IgD-negative memory B cell (primary cell): ENCODE results near the gene PPHLN1. TPM values are rescaled to one million over a fixed set of nuclear protein-coding genes. Genes with fewer than 3 reads are reported as not detected.

ENCODE experiments used
- H3K27ac Mint-ChIP-seq, 3 donors: one replicate each; pipeline ENCODE4 v1.8.0; 2020 to 2022; ENCODE audit warnings: mild to moderate bottlenecking in 3 of 3, mixed read lengths in 3 of 3, moderate library complexity in 1 of 3
- H3K27me3 Mint-ChIP-seq: one replicate; pipeline ENCODE4 v1.8.0; 2021; ENCODE audit warnings: mixed read lengths
- H3K36me3 Mint-ChIP-seq: one replicate; pipeline ENCODE4 v1.8.0; 2020; ENCODE audit warnings: mild to moderate bottlenecking, mixed read lengths
- H3K4me1 Mint-ChIP-seq, 3 donors: one replicate each; pipeline ENCODE4 v1.8.0; 2020 to 2022; ENCODE audit warnings: mixed read lengths in 3 of 3, mild to moderate bottlenecking in 1 of 3
- H3K4me3 Mint-ChIP-seq, 4 donors: one replicate each; pipeline ENCODE4 v1.8.0; 2020 to 2022; ENCODE audit warnings: mild to moderate bottlenecking in 4 of 4, mixed read lengths in 4 of 4, moderate library complexity in 3 of 4
- H3K9me3 Mint-ChIP-seq, 3 donors: one replicate each; pipeline ENCODE4 v1.8.0; 2020 to 2021; ENCODE audit warnings: mixed read lengths in 3 of 3, mild to moderate bottlenecking in 1 of 3
- polyA plus RNA-seq: library from polyadenylated mRNA; unstranded; fragments of 300-500 nt; fragmentation: Illumina TruSeq; gene quantifications from one replicate; pipeline ENCODE4 v1.2.3, GENCODE V29; 2021

The PPHLN1 gene
- polyA plus RNA-seq, result 114 TPM

- Mint-ChIP-seq H3K4me1 (peaks cover 25 to 45% (median 31%) of the 10 kb centered on the region in 3 donors), H3K9me3 (no peaks in the 10 kb centered on the region), H3K27me3 (no peaks in the 10 kb centered on the region), H3K27ac (peak within 1 kb of the TSS; percentile 96 to 100 (median 99)), H3K4me3 (peak within 1 kb of the TSS; percentile 98 to 100 (median 99)), H3K36me3 (peaks cover 2% of the 10 kb centered on the region)
Measured at GRCh38 chr12:42325653-42326474, at the start of gene PPHLN1, which contains the start of gene ZCRB1. TSS of gene PPHLN1 (plus strand) at chr12:42326167. CDS start at chr12:42335903, 9,736 bp downstream. TSS of gene ZCRB1 (minus strand) at chr12:42326094. CDS start at chr12:42324102, 1,992 bp downstream.

GRCh38 chr12:42277396-42278127, 48.4 kb upstream of the PPHLN1 start:
- Mint-ChIP-seq H3K36me3 (peaks cover 4% of the 10 kb centered on the region), H3K4me1 (no peaks in the 10 kb centered on the region), H3K27me3 (peaks cover 2% of the 10 kb centered on the region), H3K27ac (peak overlapping the region in 1 of 3 donors; percentile 69), H3K4me3 (peak overlapping the region in 1 of 4 donors; percentile 6), H3K9me3 (peaks cover 0 to 2% (median 1%) of the 10 kb centered on the region in 3 donors)

DNA sequence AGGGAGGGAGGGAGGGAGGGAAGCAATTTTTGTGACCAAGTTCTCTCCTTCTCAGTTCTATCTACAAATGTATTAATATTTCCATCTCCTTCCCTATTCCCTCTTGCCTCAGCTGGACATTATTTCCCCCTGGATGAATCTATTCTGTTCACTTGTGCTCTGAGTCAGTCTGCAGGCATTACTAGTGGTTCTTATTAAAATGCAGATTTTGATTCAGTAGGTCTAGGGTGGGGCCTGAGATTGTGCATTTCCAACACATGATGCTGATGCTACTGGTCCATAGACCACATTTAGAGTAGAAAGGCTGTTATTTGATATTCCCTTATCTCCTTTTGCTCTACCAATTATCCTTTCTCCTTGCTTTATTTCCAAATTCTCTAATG, 47.8 kb upstream of the PPHLN1 start:
- peaks cover 2% of the 10 kb centered on the region for H3K27me3 Mint-ChIP-seq
- peaks cover 4% of the 10 kb centered on the region for H3K36me3 Mint-ChIP-seq
- H3K4me1 Mint-ChIP-seq, result no peaks in the 10 kb centered on the region
- no peak overlapping the region for H3K27ac Mint-ChIP-seq
- no peaks in the 10 kb centered on the region for H3K9me3 Mint-ChIP-seq
- no peak overlapping the region for H3K4me3 Mint-ChIP-seq

DNA sequence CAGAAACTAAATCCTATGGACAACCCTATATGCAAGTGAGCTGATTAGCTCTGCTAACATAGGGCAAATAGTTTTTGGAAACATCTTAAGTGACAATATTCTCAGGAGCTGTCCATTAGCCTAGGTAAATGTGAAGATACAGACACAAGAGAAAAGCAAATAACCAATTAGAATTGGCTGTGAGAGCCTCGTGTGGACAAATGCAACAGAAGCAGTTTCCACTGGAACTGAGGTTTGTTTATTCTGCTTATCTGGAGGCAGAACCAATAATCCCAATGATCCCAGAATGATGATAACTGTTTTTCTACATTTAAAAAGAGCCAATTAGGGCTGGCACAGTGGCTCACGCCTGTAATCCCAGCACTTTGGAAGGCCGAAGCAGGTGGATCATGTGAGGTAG, 44.7 kb upstream of the PPHLN1 start:
- Mint-ChIP-seq H3K4me3 (no peak overlapping the region), H3K27ac (no peak overlapping the region), H3K36me3 (peaks cover 2% of the 10 kb centered on the region), H3K4me1 (peaks cover 1 to 8% (median 7%) of the 10 kb centered on the region in 3 donors), H3K9me3 (no peaks in the 10 kb centered on the region), H3K27me3 (peaks cover 2% of the 10 kb centered on the region)

DNA sequence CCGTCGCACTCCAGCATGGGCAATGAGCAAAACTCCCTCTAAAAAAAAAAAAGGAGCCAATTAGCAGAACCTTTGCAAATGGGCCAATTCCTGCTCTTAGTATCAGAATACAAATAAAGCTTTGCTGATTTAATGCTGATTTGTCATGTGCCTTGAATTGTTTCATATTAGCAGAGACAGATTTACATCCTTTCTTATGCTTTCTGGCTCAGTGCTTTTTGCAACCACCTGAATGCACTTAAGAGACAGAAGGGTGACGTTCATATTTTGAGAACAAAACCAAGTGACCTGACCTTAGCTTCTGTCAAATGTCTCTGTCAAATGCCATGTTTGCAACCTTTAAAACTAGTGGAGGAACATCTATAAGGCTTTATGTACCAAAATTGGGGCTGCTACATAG, 44.1 kb upstream of the PPHLN1 start:
- Mint-ChIP-seq H3K4me1 (peaks cover 1 to 8% (median 7%) of the 10 kb centered on the region in 3 donors), H3K9me3 (no peaks in the 10 kb centered on the region), H3K36me3 (no peaks in the 10 kb centered on the region), H3K4me3 (no peak overlapping the region), H3K27ac (no peak overlapping the region), H3K27me3 (peaks cover 2% of the 10 kb centered on the region)

GRCh38 chr12:42282294-42282693, 43.7 kb upstream of the PPHLN1 start:
- Mint-ChIP-seq H3K27me3 (peaks cover 2% of the 10 kb centered on the region), H3K27ac (no peak overlapping the region), H3K4me3 (no peak overlapping the region), H3K36me3 (no peaks in the 10 kb centered on the region), H3K4me1 (peaks cover 1 to 8% (median 7%) of the 10 kb centered on the region in 3 donors), H3K9me3 (no peaks in the 10 kb centered on the region)

GRCh38 chr12:42283739-42284138, 42.2 kb upstream of the PPHLN1 start:
- H3K27ac Mint-ChIP-seq, result no peak overlapping the region
- H3K4me1 Mint-ChIP-seq, result peaks cover 1 to 8% (median 7%) of the 10 kb centered on the region in 3 donors
- peaks cover 0 to 1% (median 0%) of the 10 kb centered on the region in 3 donors for H3K9me3 Mint-ChIP-seq
- peaks cover 3% of the 10 kb centered on the region for H3K36me3 Mint-ChIP-seq
- H3K4me3 Mint-ChIP-seq, result peak overlapping the region in 1 of 4 donors; percentile 2
- peaks cover 1% of the 10 kb centered on the region for H3K27me3 Mint-ChIP-seq

GRCh38 chr12:42284157-42284556, 41.8 kb upstream of the PPHLN1 start:
- H3K27ac Mint-ChIP-seq, result no peak overlapping the region
- peaks cover 3% of the 10 kb centered on the region for H3K36me3 Mint-ChIP-seq
- H3K4me1 Mint-ChIP-seq, result peaks cover 1 to 8% (median 7%) of the 10 kb centered on the region in 3 donors
- H3K9me3 Mint-ChIP-seq, result peaks cover 0 to 1% (median 0%) of the 10 kb centered on the region in 3 donors
- peak overlapping the region in 1 of 4 donors; percentile 2 for H3K4me3 Mint-ChIP-seq
- H3K27me3 Mint-ChIP-seq, result peaks cover 1% of the 10 kb centered on the region

DNA sequence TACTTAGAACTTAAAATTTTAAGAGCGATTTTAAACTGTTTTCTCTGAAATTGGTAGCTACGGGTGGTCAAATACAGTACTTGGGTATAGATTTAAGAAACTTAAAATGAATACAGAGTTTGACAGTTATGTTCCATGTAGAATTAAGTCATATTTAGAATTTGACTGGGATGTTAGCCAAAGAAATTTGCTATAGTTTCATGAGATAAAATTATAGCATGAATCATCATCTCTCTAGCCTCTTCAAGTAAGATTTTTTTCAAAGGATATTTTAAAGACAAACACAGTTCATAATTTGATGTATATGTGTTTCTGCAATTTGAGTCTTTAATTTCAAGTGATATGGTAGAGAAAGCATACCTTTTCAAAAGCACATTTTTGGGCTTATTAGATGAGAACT, 41.1 kb upstream of the PPHLN1 start:
- Mint-ChIP-seq H3K4me3 (no peak overlapping the region), H3K27ac (no peak overlapping the region), H3K27me3 (peaks cover 1% of the 10 kb centered on the region), H3K36me3 (peaks cover 3% of the 10 kb centered on the region), H3K4me1 (peaks cover 1 to 8% (median 7%) of the 10 kb centered on the region in 3 donors), H3K9me3 (peaks cover 0 to 1% (median 0%) of the 10 kb centered on the region in 3 donors)

- H3K36me3 Mint-ChIP-seq, result peaks cover 3% of the 10 kb centered on the region
- peaks cover 1 to 8% (median 7%) of the 10 kb centered on the region in 3 donors for H3K4me1 Mint-ChIP-seq
- H3K9me3 Mint-ChIP-seq, result peaks cover 0 to 1% (median 0%) of the 10 kb centered on the region in 3 donors
- no peak overlapping the region for H3K27ac Mint-ChIP-seq
- H3K4me3 Mint-ChIP-seq, result no peak overlapping the region
- H3K27me3 Mint-ChIP-seq, result peaks cover 1% of the 10 kb centered on the region
Measured at GRCh38 chr12:42285431-42285830, 40.5 kb upstream of the PPHLN1 start.

DNA sequence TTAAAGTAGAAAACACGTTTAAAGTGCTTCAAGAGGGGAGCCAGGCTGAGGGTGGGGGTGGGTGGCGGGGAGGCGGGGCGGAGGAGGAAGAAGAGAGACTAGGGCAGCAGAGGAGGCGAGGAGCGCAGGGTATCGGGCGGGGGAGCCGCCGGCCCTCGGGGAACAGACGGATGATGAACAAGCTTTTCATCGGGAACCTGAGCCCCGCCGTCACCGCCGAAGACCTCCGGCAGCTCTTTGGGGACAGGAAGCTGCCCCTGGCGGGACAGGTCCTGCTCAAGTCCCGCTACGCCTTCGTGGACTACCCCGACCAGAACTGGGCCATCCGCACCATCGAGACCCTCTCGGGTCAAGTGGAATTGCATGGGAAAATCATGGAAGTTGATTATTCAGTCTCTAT, 39.2 kb upstream of the PPHLN1 start:
- H3K27ac Mint-ChIP-seq, result no peak overlapping the region
- peaks cover 1% of the 10 kb centered on the region for H3K27me3 Mint-ChIP-seq
- peaks cover 1 to 8% (median 7%) of the 10 kb centered on the region in 3 donors for H3K4me1 Mint-ChIP-seq
- peaks cover 0 to 1% (median 0%) of the 10 kb centered on the region in 3 donors for H3K9me3 Mint-ChIP-seq
- H3K36me3 Mint-ChIP-seq, result peaks cover 3% of the 10 kb centered on the region
- H3K4me3 Mint-ChIP-seq, result no peak overlapping the region

DNA sequence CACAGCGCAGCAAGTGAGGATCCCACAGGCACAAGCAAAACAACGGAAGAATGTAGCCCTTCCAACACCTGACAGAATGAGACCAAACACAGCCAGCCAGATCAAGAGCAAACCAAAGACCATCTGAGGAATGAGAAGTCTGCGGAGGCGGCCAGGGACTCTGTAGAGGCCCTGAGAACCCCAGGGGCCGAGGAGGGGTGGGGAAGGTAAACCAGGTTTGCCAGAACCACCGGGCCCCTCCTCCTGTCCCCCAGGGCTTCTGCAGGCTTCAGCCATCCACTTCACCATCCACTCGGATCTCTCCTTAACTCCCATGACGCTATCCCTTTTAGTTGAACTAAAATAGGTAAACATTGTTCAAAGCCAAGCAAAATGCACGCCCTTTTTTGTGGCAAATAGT, 37.4 kb upstream of the PPHLN1 start:
- peaks cover 0 to 1% (median 0%) of the 10 kb centered on the region in 3 donors for H3K9me3 Mint-ChIP-seq
- peaks cover 1 to 8% (median 7%) of the 10 kb centered on the region in 3 donors for H3K4me1 Mint-ChIP-seq
- peaks cover 1% of the 10 kb centered on the region for H3K27me3 Mint-ChIP-seq
- no peak overlapping the region for H3K4me3 Mint-ChIP-seq
- H3K36me3 Mint-ChIP-seq, result peaks cover 3% of the 10 kb centered on the region
- H3K27ac Mint-ChIP-seq, result no peak overlapping the region

DNA sequence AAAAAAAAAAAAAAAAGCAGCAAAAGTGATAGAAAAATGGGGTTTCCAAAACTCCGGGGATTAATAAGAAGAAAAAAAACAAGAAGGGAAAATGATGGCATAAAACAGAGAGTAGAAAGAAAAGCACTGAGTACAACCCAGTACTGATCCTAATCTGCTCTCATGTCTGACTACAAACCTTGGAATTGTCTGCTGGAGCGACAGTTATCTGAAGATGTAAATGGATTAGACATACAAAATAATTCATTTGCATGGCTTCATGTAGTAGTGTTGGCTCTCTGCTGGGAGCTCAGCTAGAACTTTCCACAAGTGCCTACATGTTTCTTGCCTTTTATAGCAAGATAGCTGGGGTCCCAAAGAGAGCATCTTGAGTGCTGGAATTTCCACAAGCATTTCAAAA, 34.3 kb upstream of the PPHLN1 start:
- H3K27ac Mint-ChIP-seq, result no peak overlapping the region
- H3K4me1 Mint-ChIP-seq, result no peaks in the 10 kb centered on the region
- peaks cover 0 to 1% (median 0%) of the 10 kb centered on the region in 3 donors for H3K9me3 Mint-ChIP-seq
- H3K27me3 Mint-ChIP-seq, result peaks cover 1% of the 10 kb centered on the region
- peaks cover 3% of the 10 kb centered on the region for H3K36me3 Mint-ChIP-seq
- no peak overlapping the region for H3K4me3 Mint-ChIP-seq

DNA sequence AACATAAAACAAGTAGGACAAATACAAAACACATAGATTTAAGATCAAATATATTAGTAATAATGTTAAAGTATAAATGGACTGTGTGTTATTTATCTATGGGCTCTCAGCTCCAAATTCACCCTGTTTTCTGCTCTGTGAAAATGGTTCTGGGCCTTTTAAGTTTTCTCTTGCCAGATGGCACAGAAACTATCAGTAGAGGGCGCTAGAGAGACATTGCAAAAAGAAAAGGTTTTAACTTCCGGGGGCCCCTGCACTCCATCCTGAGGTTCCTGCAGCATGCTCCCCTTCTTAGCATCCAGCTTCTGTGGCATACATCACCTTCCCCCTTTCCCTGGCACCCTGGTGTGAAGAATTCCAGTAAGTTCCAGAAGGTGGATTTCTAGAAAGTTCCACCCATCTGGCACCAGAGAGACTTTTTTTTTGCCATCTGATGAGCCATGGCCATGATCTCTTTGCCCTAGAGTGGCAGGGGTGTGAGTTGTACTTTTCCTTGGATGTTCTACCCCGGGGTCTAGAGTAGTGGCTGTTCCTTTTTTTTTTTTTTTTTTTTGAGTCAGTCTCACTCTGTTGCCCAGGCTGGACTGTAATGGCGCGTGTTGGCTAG, 29.4 kb upstream of the PPHLN1 start:
- H3K9me3 Mint-ChIP-seq, result no peaks in the 10 kb centered on the region
- H3K27me3 Mint-ChIP-seq, result no peaks in the 10 kb centered on the region
- no peak overlapping the region for H3K4me3 Mint-ChIP-seq
- no peak overlapping the region for H3K27ac Mint-ChIP-seq
- peaks cover 7 to 20% (median 8%) of the 10 kb centered on the region in 3 donors for H3K4me1 Mint-ChIP-seq
- H3K36me3 Mint-ChIP-seq, result no peaks in the 10 kb centered on the region

DNA sequence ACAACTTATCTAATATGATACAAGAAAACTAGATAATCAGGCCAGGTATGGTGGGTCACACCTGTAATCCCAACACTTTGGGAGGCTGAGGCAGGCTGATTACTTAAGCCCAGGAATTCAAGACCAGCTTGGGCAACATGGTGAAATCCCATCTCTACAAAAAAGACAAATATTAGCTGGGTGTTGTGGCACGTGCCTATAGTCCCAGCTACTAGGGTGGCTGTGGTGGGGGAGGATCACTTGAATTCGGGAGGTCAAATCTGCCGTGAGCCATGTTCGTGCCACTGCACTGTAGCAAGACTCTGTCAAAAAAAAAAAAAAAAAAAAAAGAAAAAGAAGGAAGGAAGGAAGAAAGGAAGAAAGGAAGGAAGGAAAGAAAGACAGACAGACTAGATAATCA, 27.1 kb upstream of the PPHLN1 start:
- no peaks in the 10 kb centered on the region for H3K36me3 Mint-ChIP-seq
- no peak overlapping the region for H3K27ac Mint-ChIP-seq
- no peaks in the 10 kb centered on the region for H3K27me3 Mint-ChIP-seq
- H3K4me1 Mint-ChIP-seq, result peaks cover 7 to 20% (median 8%) of the 10 kb centered on the region in 3 donors
- peak overlapping the region in 3 of 4 donors; percentile 8 to 83 (median 30) for H3K4me3 Mint-ChIP-seq
- H3K9me3 Mint-ChIP-seq, result no peaks in the 10 kb centered on the region
